Gastroesophageal sphincter (tissue), 4 donors: Measurements from ENCODE around the gene GPR139. TPM values are rescaled to one million over a fixed set of nuclear protein-coding genes. Genes with fewer than 3 reads are reported as not detected.

Experiments
- ATAC-seq: fragments of 150-250 bp; one replicate; pipeline ENCODE4 v1.9.1; 2016; ENCODE audit warnings: mild to moderate bottlenecking, moderate library complexity
- H3K27ac ChIP-seq, 4 donors: fragments of 200-600 bp; sonication (generic) in 3 of 4; 1 replicate in 3 of 4; 2 replicates in 1 of 4; pipeline ENCODE4 v1.5.1; 2016 to 2019
- H3K27me3 ChIP-seq: fragments of 200-600 bp; sonication (generic); one replicate; pipeline ENCODE4 v1.5.1; 2019
- H3K36me3 ChIP-seq, 2 donors: fragments of 200-600 bp; sonication (generic); one replicate each; pipeline ENCODE4 v1.5.1; 2019; ENCODE audit warnings: control low read depth in 1 of 2
- H3K4me1 ChIP-seq, 3 donors: fragments of 200-600 bp; sonication (generic); 1 replicate in 2 of 3; 2 replicates in 1 of 3; pipeline ENCODE4 v1.5.1; 2016 to 2019; ENCODE audit warnings: control low read depth in 2 of 3
- H3K4me3 ChIP-seq, 2 donors: fragments of 200-600 bp; sonication (generic); one replicate each; pipeline ENCODE4 v1.5.1; 2019; ENCODE audit warnings: mild to moderate bottlenecking in 1 of 2, moderate library complexity in 1 of 2
- H3K9me3 ChIP-seq, 3 donors: fragments of 200-600 bp; sonication (generic); one replicate each; pipeline ENCODE4 v1.5.1; 2017 to 2019; ENCODE audit warnings: control low read depth in 2 of 3
- EP300 ChIP-seq: sonication (generic); formaldehyde crosslinking; IDR thresholded peaks from one replicate; pipeline ENCODE4 v1.6.1; 2017; ENCODE audit warnings: antibody characterized with exemption, mild to moderate bottlenecking
- POLR2A ChIP-seq, 2 donors: fragments of 450-650 bp; IDR thresholded peaks; one replicate each; pipeline ENCODE4 v1.6.1; 2017; ENCODE audit warnings: antibody characterized with exemption in 2 of 2, mild to moderate bottlenecking in 2 of 2, moderate library complexity in 1 of 2
- POLR2AphosphoS5 ChIP-seq: sonication (generic); formaldehyde crosslinking; IDR thresholded peaks from one replicate; pipeline ENCODE4 v1.6.1; 2017; ENCODE audit warnings: antibody characterized with exemption
- WGBS, 2 donors: methylation state at CpG; one replicate each; pipeline ENCODE4 v1.1.5; 2018; ENCODE audit warnings: low coverage in 1 of 2; 5-methylcytosine and 5-hydroxymethylcytosine counted together
- total RNA-seq, 4 donors: library from RNA; depleted of rRNA; stranded (reverse); fragments of >200 nt; gene quantifications; one replicate each; pipeline ENCODE4 v1.1.0, GENCODE V29; 2016
- TF ChIP-seq, protein P1 (sequence below), 4 experiments: fragments of 200-600 bp in 2 of 4; fragments of 450-650 bp in 2 of 4; sonication (generic) in 1 of 4; IDR thresholded peaks; one replicate each; pipeline ENCODE4 v1.5.1; 2017 to 2019; ENCODE audit warnings: antibody characterized with exemption in 4 of 4, mild to moderate bottlenecking in 2 of 4, moderate library complexity in 2 of 4

GPR139 gene
- total RNA-seq, 4 donors from 2014 or later, result 0.23 TPM; not detected in 3

DNA sequence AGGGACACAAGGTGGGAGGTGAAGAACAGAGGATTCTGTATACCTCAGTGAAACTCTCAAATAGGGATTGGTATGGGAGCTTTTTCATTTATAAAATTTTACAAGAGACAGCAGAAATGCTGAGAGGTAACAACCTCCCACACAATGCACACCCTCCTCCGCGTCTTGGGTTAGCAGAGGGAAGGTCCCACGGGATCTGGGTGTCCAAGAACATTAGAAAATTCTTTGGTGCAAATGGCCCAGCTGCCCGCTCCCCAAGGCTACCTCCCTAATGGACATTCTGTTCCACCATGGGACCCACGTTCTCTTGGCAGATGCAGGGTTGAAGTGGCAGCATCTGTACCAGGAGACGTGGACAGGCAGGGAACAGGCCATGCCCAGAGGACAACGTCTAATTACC is 22.5 kb downstream of the GPR139 start:
- 40 to 68% methylated on average over 2 to 7 of the region's 7 CpGs for WGBS, 2 donors
- no peak overlapping the region for H3K4me3 ChIP-seq
- ATAC-seq, result no peak
- TF ChIP-seq POLR2AphosphoS5 (no peak), EP300 (no peak), POLR2A (IDR thresholded peaks at IDR 0.05) (no peak)
- TF ChIP-seq, protein P1, sequence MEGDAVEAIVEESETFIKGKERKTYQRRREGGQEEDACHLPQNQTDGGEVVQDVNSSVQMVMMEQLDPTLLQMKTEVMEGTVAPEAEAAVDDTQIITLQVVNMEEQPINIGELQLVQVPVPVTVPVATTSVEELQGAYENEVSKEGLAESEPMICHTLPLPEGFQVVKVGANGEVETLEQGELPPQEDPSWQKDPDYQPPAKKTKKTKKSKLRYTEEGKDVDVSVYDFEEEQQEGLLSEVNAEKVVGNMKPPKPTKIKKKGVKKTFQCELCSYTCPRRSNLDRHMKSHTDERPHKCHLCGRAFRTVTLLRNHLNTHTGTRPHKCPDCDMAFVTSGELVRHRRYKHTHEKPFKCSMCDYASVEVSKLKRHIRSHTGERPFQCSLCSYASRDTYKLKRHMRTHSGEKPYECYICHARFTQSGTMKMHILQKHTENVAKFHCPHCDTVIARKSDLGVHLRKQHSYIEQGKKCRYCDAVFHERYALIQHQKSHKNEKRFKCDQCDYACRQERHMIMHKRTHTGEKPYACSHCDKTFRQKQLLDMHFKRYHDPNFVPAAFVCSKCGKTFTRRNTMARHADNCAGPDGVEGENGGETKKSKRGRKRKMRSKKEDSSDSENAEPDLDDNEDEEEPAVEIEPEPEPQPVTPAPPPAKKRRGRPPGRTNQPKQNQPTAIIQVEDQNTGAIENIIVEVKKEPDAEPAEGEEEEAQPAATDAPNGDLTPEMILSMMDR (IDR thresholded peaks at IDR 0.05), result no peak
- H3K36me3 ChIP-seq, result no peaks in the 10 kb centered on the region
- peaks cover 27% of the 10 kb centered on the region for H3K27me3 ChIP-seq
- H3K4me1 ChIP-seq, result no peaks in the 10 kb centered on the region
- no peaks in the 10 kb centered on the region for H3K9me3 ChIP-seq
- H3K27ac ChIP-seq, result no peak overlapping the region

DNA sequence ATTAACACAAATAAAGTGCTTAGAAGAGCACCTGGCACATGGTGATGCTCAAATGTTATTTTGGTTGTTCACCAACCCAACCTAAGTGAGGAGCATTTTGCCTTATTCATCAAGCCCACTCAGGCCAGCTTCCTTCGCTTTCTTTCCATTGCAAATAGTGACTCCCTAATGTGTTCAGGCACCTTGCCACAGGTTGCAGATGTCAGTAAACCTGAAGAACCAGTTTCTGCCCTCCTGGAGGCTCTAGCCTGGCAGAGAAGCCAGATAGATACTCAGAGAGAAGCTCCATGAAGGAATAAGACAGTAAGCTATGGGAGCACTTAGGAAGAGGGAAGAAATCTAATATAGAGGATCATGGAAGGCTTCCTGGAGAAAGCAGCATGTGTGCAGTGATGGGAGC is 23.9 kb downstream of the GPR139 start:
- no peaks in the 10 kb centered on the region for H3K4me1 ChIP-seq
- H3K27ac ChIP-seq, result no peak overlapping the region
- H3K9me3 ChIP-seq, result no peaks in the 10 kb centered on the region
- WGBS, 2 donors, result 40% methylated on average over 1 of the region's 1 CpG; no CpG with 5 or more reads in 1 of the 2 donors
- no peak for ATAC-seq
- H3K27me3 ChIP-seq, result peaks cover 30% of the 10 kb centered on the region
- TF ChIP-seq, protein P1 (IDR thresholded peaks at IDR 0.05), result no peak
- TF ChIP-seq EP300 (no peak), POLR2AphosphoS5 (no peak), POLR2A (IDR thresholded peaks at IDR 0.05) (no peak)
- no peaks in the 10 kb centered on the region for H3K36me3 ChIP-seq
- no peak overlapping the region for H3K4me3 ChIP-seq

DNA sequence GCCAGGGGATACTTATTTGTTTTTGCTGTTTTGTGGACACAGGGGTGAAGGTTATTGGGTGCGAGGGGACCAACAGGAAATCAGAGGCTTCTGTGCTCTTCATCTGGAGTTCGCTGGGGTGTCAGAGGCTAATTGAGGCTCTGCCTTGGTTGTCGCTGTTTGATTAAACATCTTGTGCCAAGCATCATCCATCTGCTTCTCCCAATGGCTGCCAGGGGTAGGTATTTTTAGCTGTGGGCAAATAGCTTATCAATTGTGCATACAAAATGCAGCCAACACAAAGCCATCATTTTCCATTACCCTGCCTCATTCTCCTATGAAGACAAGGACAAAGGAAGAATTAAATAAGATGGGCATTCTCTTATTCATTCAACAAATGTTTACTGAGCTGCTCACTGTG is 27.8 kb downstream of the GPR139 start:
- Histone ChIP-seq H3K9me3 (no peaks in the 10 kb centered on the region), H3K36me3 (no peaks in the 10 kb centered on the region), H3K4me3 (no peak overlapping the region), H3K4me1 (no peaks in the 10 kb centered on the region), H3K27me3 (peaks cover 31% of the 10 kb centered on the region), H3K27ac (no peak overlapping the region)
- 58 to 77% methylated on average over 3 of the region's 3 CpGs for WGBS, 2 donors
- no peak for ATAC-seq
- TF ChIP-seq, protein P1 (IDR thresholded peaks at IDR 0.05), result no peak
- TF ChIP-seq POLR2AphosphoS5 (no peak), POLR2A (IDR thresholded peaks at IDR 0.05) (no peak)

DNA sequence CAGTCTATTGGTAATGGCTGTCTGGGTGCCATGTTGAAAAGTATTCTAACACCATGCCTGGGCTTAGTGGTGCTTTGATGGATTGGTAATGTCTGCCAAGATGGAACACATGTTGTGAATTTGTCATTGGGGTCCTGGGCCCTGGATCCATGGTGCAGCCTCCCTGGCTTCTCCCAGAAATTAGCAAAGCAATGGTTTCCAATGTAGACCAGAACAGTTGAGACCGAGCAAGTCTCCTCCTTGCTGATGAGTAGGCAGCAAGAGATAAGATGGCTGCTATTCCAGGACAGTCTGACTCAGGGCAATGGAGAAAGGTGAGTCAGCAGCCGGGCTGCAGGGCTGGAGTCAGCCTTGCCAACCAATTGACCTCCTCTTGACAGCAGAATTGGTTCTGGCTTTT is 30.8 kb downstream of the GPR139 start:
- Histone ChIP-seq H3K4me1 (no peaks in the 10 kb centered on the region), H3K4me3 (no peak overlapping the region), H3K27ac (no peak overlapping the region), H3K9me3 (peaks cover 0 to 7% (median 0%) of the 10 kb centered on the region in 3 donors), H3K27me3 (peaks cover 27% of the 10 kb centered on the region), H3K36me3 (no peaks in the 10 kb centered on the region)
- TF ChIP-seq POLR2AphosphoS5 (no peak), EP300 (no peak), POLR2A (IDR thresholded peaks at IDR 0.05) (no peak)
- TF ChIP-seq, protein P1 (IDR thresholded peaks at IDR 0.05), result no peak
- 86% methylated on average over 1 of the region's 2 CpGs for WGBS, 2 donors
- no peak for ATAC-seq

DNA sequence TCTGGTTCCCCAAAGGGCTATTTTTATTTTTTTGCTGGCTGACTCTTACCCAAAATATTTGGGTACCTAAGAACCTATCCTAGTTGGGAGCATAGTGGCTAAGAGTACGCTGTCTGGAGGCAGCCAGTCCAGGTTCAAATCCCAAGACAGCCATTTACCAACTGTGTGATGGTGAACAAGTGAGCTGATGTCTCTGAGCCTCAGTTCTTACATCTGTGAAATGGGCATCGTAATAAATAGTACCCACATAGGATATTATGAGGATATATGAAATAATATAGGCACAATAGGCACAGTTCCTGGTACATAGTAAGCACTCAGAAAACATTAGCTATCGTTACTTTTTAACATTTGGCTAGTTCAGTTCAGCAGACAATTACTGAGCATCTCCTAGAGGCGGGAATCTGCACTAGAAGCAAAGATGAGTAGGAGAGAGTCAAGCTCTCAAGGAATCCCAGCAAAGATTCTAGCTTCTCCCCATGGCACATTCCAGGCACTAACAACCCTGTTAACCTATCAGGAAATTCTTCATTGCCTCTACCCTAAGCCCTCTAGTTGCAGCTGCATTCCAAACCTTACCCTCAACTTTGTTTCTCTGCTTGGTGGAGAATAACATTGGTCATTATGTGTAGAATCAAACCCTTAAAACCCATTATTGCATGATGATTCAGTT is 31.6 kb downstream of the GPR139 start:
- 83 to 86% methylated on average over 4 of the region's 4 CpGs for WGBS, 2 donors
- H3K4me1 ChIP-seq, result no peaks in the 10 kb centered on the region
- H3K9me3 ChIP-seq, result peaks cover 0 to 7% (median 0%) of the 10 kb centered on the region in 3 donors
- H3K36me3 ChIP-seq, result no peaks in the 10 kb centered on the region
- H3K27me3 ChIP-seq, result peaks cover 27% of the 10 kb centered on the region
- ATAC-seq, result no peak
- no peak for TF ChIP-seq POLR2AphosphoS5
- TF ChIP-seq, protein P1 (IDR thresholded peaks at IDR 0.05), result no peak
- no peak for TF ChIP-seq EP300
- no peak overlapping the region for H3K4me3 ChIP-seq
- H3K27ac ChIP-seq, result no peak overlapping the region
